HuH-7.5 (cell line): ENCODE results near the gene UBR2.
"Not testable (repeated sequence)": the region's sequence is repeated elsewhere in the genome, so short reads cannot be mapped to it uniquely, and the experiment has no call there.

Experiments
- DNase-seq: peaks from one replicate; pipeline ENCODE4 v3.0.0; 2011; ENCODE audit warnings: low spot score

Gene UBR2

GRCh38 chr6:42618105-42618504 is 54.3 kb downstream of the UBR2 start:
- no peak for DNase-seq

GRCh38 chr6:42618686-42619085 is 54.9 kb downstream of the UBR2 start:
- no peak for DNase-seq

- DNase-seq, result no peak
Measured at GRCh38 chr6:42619963-42620362, 56.1 kb downstream of the UBR2 start.

GRCh38 chr6:42624601-42625000 is 60.8 kb downstream of the UBR2 start:
- no peak for DNase-seq

- DNase-seq, result no peak
Measured at GRCh38 chr6:42627044-42627443, 63.2 kb downstream of the UBR2 start.

- DNase-seq, result no peak
Measured at GRCh38 chr6:42627674-42628073, 63.8 kb downstream of the UBR2 start.

GRCh38 chr6:42628604-42629003 is 64.8 kb downstream of the UBR2 start:
- DNase-seq, result no peak

GRCh38 chr6:42629845-42630244 is 66.0 kb downstream of the UBR2 start:
- no peak for DNase-seq

- no peak for DNase-seq
Measured at GRCh38 chr6:42637681-42638080, 73.9 kb downstream of the UBR2 start.

- DNase-seq, result no peak
Measured at GRCh38 chr6:42642794-42643193, 79.0 kb downstream of the UBR2 start.

- DNase-seq, result no peak
Measured at GRCh38 chr6:42644211-42644610, 80.4 kb downstream of the UBR2 start.

- no peak for DNase-seq
Measured at GRCh38 chr6:42652024-42652746, 88.4 kb downstream of the UBR2 start.

- DNase-seq, result no peak
Measured at GRCh38 chr6:42653851-42654250, 90.0 kb downstream of the UBR2 start.

- no peak for DNase-seq
Measured at GRCh38 chr6:42659806-42660205, 96.0 kb downstream of the UBR2 start.

- peak; percentile 13 for DNase-seq
Measured at GRCh38 chr6:42661540-42662153, 97.8 kb downstream of the UBR2 start.

- DNase-seq, result no peak
Measured at GRCh38 chr6:42664718-42665117, 100.9 kb downstream of the UBR2 start.

GRCh38 chr6:42674368-42674767 is 110.5 kb downstream of the UBR2 start:
- DNase-seq, result not testable (repeated sequence)

- DNase-seq, result no peak
Measured at GRCh38 chr6:42674780-42675179, 111.0 kb downstream of the UBR2 start.

- no peak for DNase-seq
Measured at GRCh38 chr6:42679358-42679757, 115.5 kb downstream of the UBR2 start.

GRCh38 chr6:42688281-42688680 is 124.5 kb downstream of the UBR2 start:
- DNase-seq, result no peak

- DNase-seq, result no peak
Measured at GRCh38 chr6:42689371-42689770, 125.5 kb downstream of the UBR2 start.

GRCh38 chr6:42690151-42690702 is 126.4 kb downstream of the UBR2 start:
- DNase-seq, result no peak

- no peak for DNase-seq
Measured at GRCh38 chr6:42690872-42691271, 127.0 kb downstream of the UBR2 start.
